Measurements from ENCODE around the gene TMEM231.
"Not testable (repeated sequence)": the region's sequence is repeated elsewhere in the genome, so short reads cannot be mapped to it uniquely, and the experiment has no call there.

TMEM231 gene

DNA sequence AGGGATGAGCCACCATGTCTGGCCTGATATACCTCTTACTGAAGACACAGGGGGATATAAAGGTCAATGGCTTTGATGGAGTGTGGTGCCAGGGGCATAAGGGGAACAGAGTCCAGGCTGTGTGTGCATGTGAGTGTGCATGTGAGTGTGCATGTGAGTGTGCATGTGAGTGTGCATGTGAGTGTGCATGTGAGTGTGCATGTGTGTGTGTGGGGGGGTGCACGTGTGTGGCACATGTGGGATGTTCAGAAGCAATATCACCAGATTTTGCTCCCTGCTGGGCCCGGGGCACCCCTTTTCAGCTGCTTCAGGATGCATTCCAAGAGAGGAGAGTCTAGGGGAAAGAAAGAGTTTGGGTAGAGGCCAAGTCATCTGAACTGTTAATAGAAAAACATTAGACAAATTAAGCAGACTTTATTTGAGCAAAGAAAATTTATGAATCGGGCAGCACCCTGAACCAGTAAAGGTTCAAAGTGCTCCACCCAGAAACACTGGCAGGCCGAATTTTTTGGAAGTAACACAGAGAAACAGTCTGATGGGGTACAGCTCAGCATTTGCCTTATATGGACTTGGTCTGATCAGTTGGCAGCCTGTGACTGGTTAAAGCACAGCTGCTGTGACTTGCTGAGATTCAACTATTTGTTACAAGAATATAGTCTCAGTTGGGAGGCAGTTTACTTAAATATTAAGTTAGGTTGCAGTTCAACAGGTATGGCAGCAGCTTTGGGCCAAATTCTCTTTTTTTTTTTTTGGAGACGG is 29.8 kb downstream of the TMEM231 start:
- Histone ChIP-seq H3K4me3 (ENCODE audit: low read depth in 1 of 2, low read length in 2 of 2) (no peak overlapping the region), H3K9ac (ENCODE audit: low read length) (no peak overlapping the region), H3K27me3 (ENCODE audit: control insufficient read depth in 1 of 2, insufficient read depth in 2 of 2, low read length in 2 of 2) (no peaks in the 10 kb centered on the region), H3K36me3 (ENCODE audit: insufficient read depth, low read length) (no peaks in the 10 kb centered on the region), H3K9me3 (ENCODE audit: low read length) (no peaks in the 10 kb centered on the region), H3K4me1 (ENCODE audit: insufficient read depth, low read length) (no peaks in the 10 kb centered on the region), H3K27ac (ENCODE audit: low read depth, low read length) (no peak overlapping the region)

DNA sequence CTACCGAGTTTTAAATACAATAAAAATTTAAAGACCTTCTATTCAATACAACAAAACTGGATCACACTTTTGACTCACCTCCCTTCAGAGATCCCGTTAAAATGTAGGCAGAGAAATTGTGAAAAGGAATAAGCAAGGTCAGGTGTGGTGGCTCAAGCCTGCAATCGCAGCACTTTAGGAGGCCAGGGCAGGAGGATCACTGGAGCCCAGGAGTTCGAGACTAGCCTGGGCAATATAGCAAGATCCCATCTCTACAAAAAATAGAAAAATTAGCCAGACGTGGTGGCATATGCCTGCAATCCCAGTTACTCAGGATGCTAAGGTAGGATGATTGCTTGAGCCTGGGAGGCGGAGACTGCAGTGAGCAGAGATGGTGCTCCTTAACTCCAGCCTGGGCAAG is 36.9 kb downstream of the TMEM231 start:
- H3K27me3 ChIP-seq (ENCODE audit: control insufficient read depth in 1 of 2, insufficient read depth in 2 of 2, low read length in 2 of 2), result no peaks in the 10 kb centered on the region
- H3K4me1 ChIP-seq (ENCODE audit: insufficient read depth, low read length), result peaks cover 6% of the 10 kb centered on the region
- H3K9ac ChIP-seq (ENCODE audit: low read length), result no peak overlapping the region
- no peak overlapping the region for H3K27ac ChIP-seq (ENCODE audit: low read depth, low read length)
- no peaks in the 10 kb centered on the region for H3K36me3 ChIP-seq (ENCODE audit: insufficient read depth, low read length)
- H3K9me3 ChIP-seq (ENCODE audit: low read length), result no peaks in the 10 kb centered on the region
- no peak overlapping the region for H3K4me3 ChIP-seq (ENCODE audit: low read depth in 1 of 2, low read length in 2 of 2)

DNA sequence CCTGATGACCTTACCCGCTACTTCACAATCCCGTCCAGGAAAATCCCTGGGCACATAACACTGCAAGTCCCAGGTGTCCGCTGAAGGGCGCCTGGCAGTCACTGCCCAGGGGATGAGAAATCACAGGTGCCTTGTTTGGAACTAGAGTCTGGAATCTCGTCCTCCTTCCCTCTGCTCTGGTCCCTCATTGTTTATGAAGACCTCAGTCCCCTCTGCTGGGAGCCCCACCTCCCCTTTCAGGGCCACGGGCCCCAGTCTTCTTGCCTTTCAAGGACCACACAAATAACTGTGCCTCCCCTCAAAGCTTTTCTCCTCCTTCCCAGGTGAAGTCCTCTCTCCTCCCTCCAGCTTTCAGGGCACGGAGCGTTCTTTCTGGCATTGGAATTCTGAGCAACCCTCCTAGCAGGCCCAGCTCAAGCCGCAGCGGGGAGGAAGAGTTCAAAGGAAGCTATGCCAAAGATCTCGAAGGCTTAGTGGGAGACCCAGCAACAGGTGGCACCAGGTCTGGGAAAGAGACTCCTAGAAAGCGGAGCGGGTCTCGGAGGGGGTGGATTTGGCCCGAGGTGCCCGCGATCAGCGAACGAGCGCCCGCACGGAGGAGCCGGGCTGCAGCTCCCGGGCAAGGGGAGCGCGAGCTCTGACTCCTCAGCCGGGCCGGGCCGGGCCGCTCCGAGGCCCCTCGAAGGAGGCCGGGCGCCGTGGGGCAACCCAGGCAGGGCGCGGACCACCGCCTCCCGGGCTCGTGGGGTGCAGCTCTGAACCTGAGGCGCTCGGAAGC is 39.7 kb downstream of the TMEM231 start:
- Histone ChIP-seq H3K9ac (ENCODE audit: low read length) (peak overlapping the region; percentile 68), H3K27ac (ENCODE audit: low read depth, low read length) (peak overlapping the region; percentile 83), H3K4me3 (ENCODE audit: low read depth in 1 of 2, low read length in 2 of 2) (peak overlapping the region; percentile 66 to 71)
- not testable (repeated sequence) for H3K36me3 ChIP-seq (ENCODE audit: insufficient read depth, low read length); H3K9me3 ChIP-seq (ENCODE audit: low read length); H3K4me1 ChIP-seq (ENCODE audit: insufficient read depth, low read length); H3K27me3 ChIP-seq (ENCODE audit: control insufficient read depth in 1 of 2, insufficient read depth in 2 of 2, low read length in 2 of 2)

DNA sequence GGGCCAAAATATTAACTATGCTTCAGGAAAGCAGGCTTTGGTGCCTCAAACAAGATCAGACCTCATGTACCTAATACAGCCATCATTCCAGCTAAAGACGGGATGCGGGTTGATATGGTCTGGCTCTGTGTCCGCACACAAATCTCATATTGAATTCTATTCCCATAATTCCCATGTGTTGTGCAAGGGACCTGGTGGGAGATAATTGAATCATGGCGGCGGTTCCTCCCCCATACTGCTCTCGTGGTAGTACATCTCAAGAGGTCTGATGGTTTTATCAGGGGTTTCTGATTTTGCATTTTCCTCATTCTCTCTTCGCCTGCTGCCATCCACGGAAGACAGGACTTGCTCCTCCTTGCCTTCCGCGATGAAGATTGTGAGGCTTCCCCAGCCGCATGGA is 41.8 kb downstream of the TMEM231 start:
- H3K9ac ChIP-seq (ENCODE audit: low read length), result no peak overlapping the region
- no peak overlapping the region for H3K27ac ChIP-seq (ENCODE audit: low read depth, low read length)
- no peak overlapping the region for H3K4me3 ChIP-seq (ENCODE audit: low read depth in 1 of 2, low read length in 2 of 2)
- no peaks in the 10 kb centered on the region for H3K27me3 ChIP-seq (ENCODE audit: control insufficient read depth in 1 of 2, insufficient read depth in 2 of 2, low read length in 2 of 2)
- peaks cover 6% of the 10 kb centered on the region for H3K4me1 ChIP-seq (ENCODE audit: insufficient read depth, low read length)
- H3K9me3 ChIP-seq (ENCODE audit: low read length), result no peaks in the 10 kb centered on the region
- H3K36me3 ChIP-seq (ENCODE audit: insufficient read depth, low read length), result no peaks in the 10 kb centered on the region

DNA sequence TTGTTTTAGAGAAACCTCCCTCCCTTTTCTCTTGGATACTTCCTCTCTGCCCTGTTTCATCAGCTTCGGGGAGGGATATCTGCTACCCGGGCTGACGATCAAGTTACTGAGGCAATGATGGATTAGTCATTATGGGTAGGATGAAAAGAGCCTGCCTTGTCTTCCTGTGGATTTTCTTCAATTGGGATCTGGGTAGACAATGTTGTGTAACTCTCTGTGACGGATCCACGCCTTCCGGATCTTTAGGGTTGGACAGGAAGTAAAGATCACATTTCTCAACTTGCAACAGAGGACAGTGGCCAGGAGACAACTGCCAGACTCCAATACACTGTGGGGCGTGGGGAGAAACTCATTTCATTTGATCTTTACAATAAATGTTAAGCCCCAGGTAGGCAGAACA is 49.5 kb downstream of the TMEM231 start:
- Histone ChIP-seq H3K36me3 (ENCODE audit: insufficient read depth, low read length) (no peaks in the 10 kb centered on the region), H3K4me3 (ENCODE audit: low read depth in 1 of 2, low read length in 2 of 2) (no peak overlapping the region), H3K27me3 (ENCODE audit: control insufficient read depth in 1 of 2, insufficient read depth in 2 of 2, low read length in 2 of 2) (no peaks in the 10 kb centered on the region), H3K4me1 (ENCODE audit: insufficient read depth, low read length) (no peaks in the 10 kb centered on the region), H3K9me3 (ENCODE audit: low read length) (no peaks in the 10 kb centered on the region), H3K9ac (ENCODE audit: low read length) (no peak overlapping the region), H3K27ac (ENCODE audit: low read depth, low read length) (no peak overlapping the region)

DNA sequence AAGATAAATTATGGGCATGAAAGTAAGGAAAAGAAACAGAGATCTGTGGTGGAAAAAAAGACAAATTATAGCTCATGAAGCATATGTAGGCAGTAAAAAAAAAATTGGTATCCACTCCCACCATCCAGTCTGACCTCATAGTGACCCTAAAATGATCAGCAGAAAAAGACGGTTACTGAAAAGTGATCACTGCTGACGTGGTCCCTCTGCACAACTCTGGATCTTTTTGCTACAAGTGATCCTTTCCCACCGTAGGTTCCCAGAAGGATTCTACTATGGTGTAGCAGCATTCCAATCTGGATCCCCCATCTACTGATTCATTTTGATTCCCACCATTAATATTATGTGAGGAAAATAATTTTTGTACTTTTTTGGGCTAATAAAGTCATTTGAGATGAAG is 49.9 kb downstream of the TMEM231 start:
- H3K9me3 ChIP-seq (ENCODE audit: low read length), result no peaks in the 10 kb centered on the region
- H3K4me1 ChIP-seq (ENCODE audit: insufficient read depth, low read length), result no peaks in the 10 kb centered on the region
- no peaks in the 10 kb centered on the region for H3K27me3 ChIP-seq (ENCODE audit: control insufficient read depth in 1 of 2, insufficient read depth in 2 of 2, low read length in 2 of 2)
- H3K27ac ChIP-seq (ENCODE audit: low read depth, low read length), result no peak overlapping the region
- H3K9ac ChIP-seq (ENCODE audit: low read length), result no peak overlapping the region
- no peaks in the 10 kb centered on the region for H3K36me3 ChIP-seq (ENCODE audit: insufficient read depth, low read length)
- no peak overlapping the region for H3K4me3 ChIP-seq (ENCODE audit: low read depth in 1 of 2, low read length in 2 of 2)

DNA sequence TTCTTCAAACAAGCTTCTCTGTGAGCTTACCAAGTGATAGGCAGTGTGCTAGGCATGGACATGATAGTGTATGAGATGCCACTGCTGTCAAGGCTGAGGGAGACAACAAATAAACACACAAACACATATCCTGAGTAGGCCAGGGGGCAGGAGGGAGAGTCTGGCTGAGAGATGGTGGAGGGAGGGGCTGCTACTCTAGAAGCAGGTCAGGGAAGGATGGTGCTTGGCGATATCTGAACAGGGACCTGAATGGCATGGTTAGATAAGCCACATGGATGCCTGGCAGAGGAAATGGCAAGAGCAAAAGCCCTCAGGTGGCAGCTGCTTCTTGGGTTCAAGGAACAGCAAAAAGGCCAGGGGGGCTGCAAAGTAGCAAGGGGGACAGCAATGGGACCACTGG is 52.3 kb downstream of the TMEM231 start:
- no peaks in the 10 kb centered on the region for H3K27me3 ChIP-seq (ENCODE audit: control insufficient read depth in 1 of 2, insufficient read depth in 2 of 2, low read length in 2 of 2)
- H3K9me3 ChIP-seq (ENCODE audit: low read length), result no peaks in the 10 kb centered on the region
- H3K9ac ChIP-seq (ENCODE audit: low read length), result no peak overlapping the region
- no peak overlapping the region for H3K27ac ChIP-seq (ENCODE audit: low read depth, low read length)
- H3K4me3 ChIP-seq (ENCODE audit: low read depth in 1 of 2, low read length in 2 of 2), result no peak overlapping the region
- no peaks in the 10 kb centered on the region for H3K4me1 ChIP-seq (ENCODE audit: insufficient read depth, low read length)
- H3K36me3 ChIP-seq (ENCODE audit: insufficient read depth, low read length), result no peaks in the 10 kb centered on the region

DNA sequence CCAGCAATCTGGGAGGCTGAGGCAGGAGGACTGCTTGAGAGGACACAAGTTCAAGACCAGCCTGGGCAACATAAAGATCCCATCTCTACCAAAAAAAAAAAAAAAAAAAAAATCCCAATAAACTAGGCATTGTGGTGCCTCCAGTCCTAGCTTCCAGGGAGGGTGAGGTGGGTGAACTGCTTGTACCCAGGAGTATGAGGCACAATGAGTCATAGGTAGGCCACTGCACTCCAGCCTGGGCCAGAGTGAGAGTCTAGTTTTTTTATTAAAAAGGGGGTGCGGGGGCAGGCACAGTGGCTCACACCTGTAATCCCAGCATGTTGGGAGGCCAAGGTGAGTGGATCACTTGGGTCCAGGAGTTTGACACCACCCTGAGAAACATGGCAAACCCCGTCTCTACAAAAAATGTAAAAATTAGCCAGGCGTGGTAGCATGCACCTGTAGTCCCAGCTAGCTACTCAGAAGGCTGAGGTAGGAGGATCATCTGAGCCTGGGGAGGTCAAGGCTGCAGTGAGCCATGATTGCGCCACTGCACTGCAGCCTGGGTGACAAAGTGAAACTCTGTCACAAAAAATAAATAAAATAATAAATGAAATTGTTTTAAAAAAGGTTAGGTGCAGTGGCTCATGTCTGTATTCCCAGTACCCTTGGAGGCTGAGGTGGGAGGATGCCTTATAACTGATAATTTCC is 53.0 kb downstream of the TMEM231 start:
- Histone ChIP-seq H3K4me3 (ENCODE audit: low read depth in 1 of 2, low read length in 2 of 2) (no peak overlapping the region), H3K4me1 (ENCODE audit: insufficient read depth, low read length) (no peaks in the 10 kb centered on the region), H3K9me3 (ENCODE audit: low read length) (no peaks in the 10 kb centered on the region), H3K36me3 (ENCODE audit: insufficient read depth, low read length) (no peaks in the 10 kb centered on the region), H3K27ac (ENCODE audit: low read depth, low read length) (no peak overlapping the region), H3K27me3 (ENCODE audit: control insufficient read depth in 1 of 2, insufficient read depth in 2 of 2, low read length in 2 of 2) (no peaks in the 10 kb centered on the region), H3K9ac (ENCODE audit: low read length) (no peak overlapping the region)

DNA sequence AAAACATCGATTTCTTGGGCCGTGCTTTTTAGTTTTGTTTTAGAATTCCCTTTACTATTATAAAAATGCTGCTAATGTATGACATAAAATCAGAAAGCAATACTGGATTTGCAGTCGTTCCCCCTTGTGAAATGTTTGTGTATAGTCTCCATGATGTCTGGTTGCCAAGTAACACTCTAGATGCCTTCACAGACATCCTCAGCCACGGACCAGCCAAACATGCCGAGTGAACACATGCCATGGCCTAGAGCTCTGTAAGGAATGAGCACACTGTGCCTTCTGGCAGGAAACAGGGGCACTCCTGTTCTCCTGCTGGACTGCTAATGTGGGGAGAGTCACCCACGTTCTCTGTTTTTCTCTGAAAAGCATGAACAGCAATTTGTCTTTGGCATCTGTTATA is 54.2 kb downstream of the TMEM231 start:
- H3K36me3 ChIP-seq (ENCODE audit: insufficient read depth, low read length); H3K9ac ChIP-seq (ENCODE audit: low read length); H3K4me3 ChIP-seq (ENCODE audit: low read depth in 1 of 2, low read length in 2 of 2); H3K27me3 ChIP-seq (ENCODE audit: control insufficient read depth in 1 of 2, insufficient read depth in 2 of 2, low read length in 2 of 2); H3K27ac ChIP-seq (ENCODE audit: low read depth, low read length); H3K4me1 ChIP-seq (ENCODE audit: insufficient read depth, low read length); H3K9me3 ChIP-seq (ENCODE audit: low read length): not testable (repeated sequence)

DNA sequence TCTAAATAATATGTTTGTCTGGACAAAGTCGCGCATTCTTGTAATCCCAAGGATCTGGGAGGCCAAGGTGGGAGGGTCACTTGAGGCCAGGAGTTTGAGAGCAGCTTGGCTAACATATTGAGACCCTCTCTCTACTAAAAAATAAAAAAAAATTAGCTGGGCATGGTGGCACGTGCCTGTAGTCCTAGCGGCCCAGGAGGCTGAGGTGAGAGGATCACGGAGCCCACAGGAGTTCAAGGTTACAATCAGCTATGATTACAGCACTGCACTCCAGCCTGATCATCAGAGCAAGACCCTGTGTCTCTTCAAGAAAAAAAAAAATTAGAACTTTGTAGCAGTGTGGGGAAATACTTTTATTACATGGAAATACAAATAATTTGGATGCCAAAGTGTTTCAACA is 54.7 kb downstream of the TMEM231 start:
- H3K27ac ChIP-seq (ENCODE audit: low read depth, low read length), result no peak overlapping the region
- no peak overlapping the region for H3K9ac ChIP-seq (ENCODE audit: low read length)
- H3K9me3 ChIP-seq (ENCODE audit: low read length), result no peaks in the 10 kb centered on the region
- no peaks in the 10 kb centered on the region for H3K4me1 ChIP-seq (ENCODE audit: insufficient read depth, low read length)
- H3K36me3 ChIP-seq (ENCODE audit: insufficient read depth, low read length), result no peaks in the 10 kb centered on the region
- H3K27me3 ChIP-seq (ENCODE audit: control insufficient read depth in 1 of 2, insufficient read depth in 2 of 2, low read length in 2 of 2), result no peaks in the 10 kb centered on the region
- H3K4me3 ChIP-seq (ENCODE audit: low read depth in 1 of 2, low read length in 2 of 2), result no peak overlapping the region

DNA sequence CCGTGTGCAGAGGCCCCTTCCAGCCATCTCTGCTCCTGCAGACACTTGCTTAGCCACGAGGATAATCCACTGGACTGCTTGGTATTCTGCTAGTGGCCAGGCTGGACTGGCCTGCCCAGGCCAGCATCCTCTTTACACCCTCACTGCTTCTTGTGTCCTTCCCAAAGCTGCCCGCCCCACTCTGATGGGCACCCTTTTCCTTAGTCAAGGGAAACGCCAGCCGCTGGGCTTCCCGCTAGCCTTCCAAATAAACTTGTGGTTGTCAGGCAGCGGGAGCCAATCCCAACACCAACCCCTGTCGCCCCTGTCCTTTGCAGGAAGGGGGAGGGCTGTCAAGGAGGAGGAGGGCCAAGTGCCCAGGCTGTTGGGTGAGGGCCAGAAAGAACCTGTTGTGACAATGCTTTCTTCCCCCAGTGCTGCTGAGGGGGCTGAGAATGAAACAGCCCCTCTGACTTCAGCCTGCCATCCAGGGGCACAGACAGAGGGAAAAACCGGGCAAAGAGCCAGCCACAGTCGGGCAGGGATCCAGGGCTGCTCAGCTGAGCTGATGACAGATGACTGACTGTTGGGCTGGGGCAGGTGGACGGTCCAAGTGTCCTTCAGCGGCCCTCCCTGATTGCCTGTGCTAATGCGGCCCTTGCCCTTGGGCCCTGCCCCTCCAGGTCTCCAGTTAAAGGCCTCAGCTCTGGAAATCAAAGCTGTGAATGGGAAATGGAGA is 57.3 kb downstream of the TMEM231 start:
- H3K27me3 ChIP-seq (ENCODE audit: control insufficient read depth in 1 of 2, insufficient read depth in 2 of 2, low read length in 2 of 2), result peaks cover 0 to 12% of the 10 kb centered on the region in 2 donors
- not testable (repeated sequence) for H3K36me3 ChIP-seq (ENCODE audit: insufficient read depth, low read length); H3K9ac ChIP-seq (ENCODE audit: low read length); H3K27ac ChIP-seq (ENCODE audit: low read depth, low read length); H3K4me3 ChIP-seq (ENCODE audit: low read depth in 1 of 2, low read length in 2 of 2); H3K9me3 ChIP-seq (ENCODE audit: low read length); H3K4me1 ChIP-seq (ENCODE audit: insufficient read depth, low read length)

Data from muscle layer of colon (tissue), 2 donors.